Superior temporal gyrus (tissue), 1 donor: ENCODE measurements around the gene CD300LB.

Experiments used
- DNase-seq: peaks from one replicate; pipeline ENCODE4 v3.0.0-alpha.2; 2016; ENCODE audit errors: extremely low spot score

The CD300LB gene

GRCh38 chr17:74549343-74549742, 18.1 kb upstream of the CD300LB start:
- DNase-seq = no peak

GRCh38 chr17:74547736-74548135, 16.5 kb upstream of the CD300LB start:
- no peak for DNase-seq

DNA sequence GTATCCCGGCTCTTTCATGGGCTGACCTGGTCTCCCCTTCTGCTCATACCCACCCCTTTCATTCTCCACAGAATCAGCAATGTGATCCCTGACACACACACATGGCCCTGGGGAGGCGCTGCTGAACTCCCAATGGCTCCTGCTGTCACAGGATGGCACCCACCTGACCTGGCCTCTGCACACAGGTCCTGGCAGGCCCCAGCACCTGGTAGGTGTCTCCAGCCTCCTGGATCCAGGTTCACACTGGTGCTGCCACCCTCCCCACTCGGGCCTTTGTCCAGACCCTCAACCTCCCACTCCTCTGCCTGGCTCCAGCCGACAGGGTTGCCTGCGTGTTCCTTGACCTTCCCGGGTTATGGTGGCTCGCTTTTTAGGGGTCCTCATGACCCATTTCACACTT, 16.0 kb upstream of the CD300LB start:
- no peak for DNase-seq

- no peak for DNase-seq
These were observed 15.3 kb upstream of the CD300LB start for GRCh38 chr17:74546586-74546985.

DNA sequence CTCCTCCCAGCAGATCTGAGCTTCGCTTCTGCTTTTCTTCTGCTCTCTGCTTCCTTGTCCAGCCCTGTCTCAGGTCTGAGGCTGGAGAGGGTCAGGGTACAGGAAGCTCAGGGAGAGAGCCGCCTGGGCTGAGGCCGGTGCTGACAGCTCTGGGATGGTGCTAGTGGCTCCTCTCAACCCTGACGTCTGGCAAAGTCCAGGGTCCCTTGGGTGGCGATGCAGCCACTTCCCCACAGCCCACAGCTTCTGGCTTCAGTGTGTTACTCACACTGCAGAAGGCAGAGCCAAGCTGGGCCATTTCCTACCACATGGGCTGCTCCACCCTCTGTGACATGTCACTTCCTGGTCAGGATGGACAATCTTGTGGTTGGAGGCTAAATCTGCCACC, 14.6 kb upstream of the CD300LB start, which contains the start of gene CD300C:
TSS of gene CD300C (minus strand) at position 273 of the 388 bp plus-strand sequence. CDS start 333 bp downstream, outside the sequence.
- no peak for DNase-seq

GRCh38 chr17:74544991-74545842, 13.9 kb upstream of the CD300LB start:
- no peak for DNase-seq

- DNase-seq = no peak
These were observed 12.9 kb upstream of the CD300LB start for GRCh38 chr17:74543891-74544760.

GRCh38 chr17:74543406-74543805, 12.1 kb upstream of the CD300LB start:
- no peak for DNase-seq

- DNase-seq = no peak
These were observed 11.6 kb upstream of the CD300LB start for GRCh38 chr17:74542727-74543383.

- no peak for DNase-seq
These were observed 10.9 kb upstream of the CD300LB start for GRCh38 chr17:74542166-74542565.

DNA sequence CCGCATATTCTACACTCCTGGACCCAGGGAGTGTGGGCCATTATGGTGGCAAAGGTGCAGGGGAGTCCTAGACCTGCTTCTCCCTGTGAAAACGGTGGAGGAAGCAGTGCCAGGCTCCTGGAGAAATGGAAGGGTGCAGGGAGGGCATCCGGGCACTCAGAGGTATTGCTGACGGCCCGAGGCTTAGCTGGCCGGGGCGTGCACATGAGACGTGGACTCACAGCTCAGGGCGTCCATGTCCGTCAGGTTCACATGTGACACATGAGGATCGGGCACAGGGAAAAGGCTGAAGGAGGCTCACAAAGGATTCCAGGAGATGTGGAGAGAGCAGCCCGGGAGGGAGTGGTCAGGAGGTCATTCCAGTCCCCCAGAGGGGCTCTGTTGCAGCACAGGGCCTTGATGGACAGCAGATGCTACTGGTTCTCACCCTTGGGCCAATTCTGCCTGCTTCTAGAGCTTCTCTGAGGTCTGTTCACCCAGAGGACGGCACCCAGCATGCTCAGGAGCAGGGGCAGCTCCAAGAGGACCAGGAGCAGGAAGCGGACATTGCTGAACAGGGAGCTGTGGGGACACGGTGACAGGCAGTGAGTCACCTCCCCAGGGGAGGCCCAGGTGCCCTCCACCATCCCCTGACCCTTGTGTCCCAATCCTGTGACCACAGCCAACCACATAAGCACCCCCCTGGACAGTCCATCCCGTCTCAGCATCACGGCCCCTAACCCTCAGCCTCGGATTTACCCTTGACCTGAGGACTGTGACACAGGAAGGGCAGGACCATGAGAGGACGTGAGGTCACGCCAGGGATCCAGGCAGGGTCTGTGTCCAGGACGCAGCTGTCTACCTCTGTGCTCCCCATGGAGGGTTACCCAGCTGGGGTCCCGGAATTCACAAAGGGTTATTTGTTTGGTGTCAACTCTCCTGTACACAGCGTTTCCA, 10.2 kb upstream of the CD300LB start:
- no peak for DNase-seq

DNA sequence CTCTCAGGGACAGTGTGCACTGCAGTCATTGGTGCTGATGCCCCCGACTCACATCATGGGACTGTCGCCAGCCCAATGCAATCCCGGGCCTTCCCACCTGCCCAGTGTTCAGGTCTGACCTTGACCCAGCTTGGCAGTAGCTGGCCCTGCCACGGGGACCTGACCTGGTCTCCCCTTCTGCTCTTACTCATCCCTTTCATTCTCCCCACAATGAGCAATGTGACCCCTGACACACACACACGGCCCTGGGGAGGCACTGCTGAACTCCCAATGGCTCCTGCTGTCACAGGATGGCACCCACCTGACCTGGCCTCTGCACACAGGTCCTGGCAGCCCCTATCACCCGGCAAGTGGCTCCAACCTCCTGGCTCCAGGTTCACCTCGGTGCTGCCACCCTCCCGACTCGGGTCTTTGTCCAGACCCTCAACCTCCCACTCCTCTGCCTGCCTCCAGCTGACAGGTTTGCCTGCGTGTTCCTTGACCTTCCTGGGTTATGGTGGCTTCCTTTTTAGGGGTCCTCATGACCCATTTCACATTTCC, 8.1 kb upstream of the CD300LB start:
- no peak for DNase-seq

GRCh38 chr17:74536890-74537289, 5.6 kb upstream of the CD300LB start:
- DNase-seq = no peak

- DNase-seq = peak; percentile 24
These were observed 840 bp upstream of the CD300LB start for GRCh38 chr17:74532115-74532514.

DNA sequence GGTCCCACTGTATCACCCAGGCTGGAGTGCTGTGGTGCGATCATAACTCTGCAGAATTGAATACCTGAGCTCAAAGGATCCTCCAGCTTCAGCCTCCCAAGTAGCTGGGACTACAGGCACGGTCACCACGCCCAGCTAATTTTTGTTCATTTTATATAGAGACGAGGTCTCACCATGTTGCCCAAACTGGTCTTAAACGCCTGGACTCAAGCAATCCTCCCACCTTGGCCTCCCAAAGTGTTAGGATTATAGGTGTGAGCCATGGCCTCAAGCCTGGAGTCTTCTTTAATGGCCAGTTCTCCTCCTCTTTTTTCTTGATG, 484 bp downstream of the CD300LB start:
- DNase-seq = no peak

DNA sequence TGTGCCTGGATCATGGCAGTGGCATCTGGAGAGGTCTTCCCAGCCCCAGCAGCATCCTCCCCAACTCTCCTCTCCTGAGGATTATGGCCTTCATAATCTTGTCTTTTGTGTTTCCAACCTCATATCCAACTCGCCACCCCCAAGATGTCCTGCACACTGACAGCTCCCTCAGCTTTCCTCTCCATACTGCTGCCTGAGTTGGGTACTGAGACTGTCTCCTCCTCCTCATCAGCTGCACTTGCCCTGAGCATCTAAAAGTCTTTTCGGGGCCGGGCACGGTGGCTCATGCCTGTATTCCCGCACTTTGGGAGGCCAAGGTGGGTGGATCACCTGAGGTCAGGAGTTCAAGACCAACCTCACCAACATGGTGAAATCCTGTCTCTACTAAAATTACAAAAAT, 2.0 kb downstream of the CD300LB start:
- DNase-seq = no peak

DNA sequence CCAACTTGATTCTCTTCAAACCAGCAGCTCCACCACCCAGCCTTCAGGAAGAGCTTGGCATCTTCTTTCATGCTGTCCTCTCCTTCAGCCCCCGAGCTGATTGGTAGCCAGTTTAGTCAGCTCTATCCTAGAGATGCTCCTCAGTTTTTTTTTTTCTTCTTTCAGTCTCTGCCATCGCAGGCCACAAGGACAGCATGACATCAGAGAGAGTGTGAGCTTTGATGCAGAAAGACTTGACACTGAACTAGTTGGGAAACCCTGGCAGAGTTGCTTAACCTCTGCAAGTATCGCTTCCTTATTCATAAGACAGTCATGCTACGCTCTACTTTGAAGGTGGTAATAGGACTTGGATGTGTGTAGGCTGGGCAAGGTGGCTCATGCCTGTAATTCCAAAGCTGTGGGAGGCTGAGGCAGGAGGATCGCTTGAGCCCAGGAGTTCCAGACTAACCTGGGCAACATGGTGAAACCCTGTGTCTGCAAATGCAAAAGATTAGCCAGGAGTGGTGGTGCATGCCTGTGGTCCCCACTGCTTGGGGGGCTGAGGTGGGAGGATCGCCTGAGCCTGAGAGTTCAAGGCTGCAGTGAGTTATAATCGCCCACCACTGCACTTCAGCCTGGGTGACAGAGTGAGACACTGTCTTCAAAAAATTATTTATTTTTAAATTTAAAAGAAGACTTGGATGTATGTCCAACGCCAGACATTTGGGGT, 2.6 kb downstream of the CD300LB start:
- peak; percentile 27 for DNase-seq

DNA sequence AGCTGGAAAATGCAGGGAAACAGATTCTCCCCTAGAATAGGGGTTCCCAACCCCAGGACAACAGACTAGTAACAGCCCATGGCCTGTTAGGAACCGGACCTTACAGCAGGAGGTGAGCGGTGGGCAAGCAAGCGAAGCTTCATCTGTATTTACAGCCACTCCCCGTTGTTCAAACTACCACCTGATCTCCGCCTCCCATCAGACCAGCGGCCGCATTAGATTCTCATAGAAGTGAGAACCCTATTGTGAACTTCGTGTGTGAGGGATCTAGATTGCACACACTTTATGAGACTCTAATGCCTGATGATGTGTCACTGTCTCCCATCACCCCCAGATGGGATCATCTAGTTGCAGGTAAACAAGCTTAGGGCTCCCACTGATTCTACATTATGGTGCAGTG, 3.5 kb downstream of the CD300LB start:
- no peak for DNase-seq

DNA sequence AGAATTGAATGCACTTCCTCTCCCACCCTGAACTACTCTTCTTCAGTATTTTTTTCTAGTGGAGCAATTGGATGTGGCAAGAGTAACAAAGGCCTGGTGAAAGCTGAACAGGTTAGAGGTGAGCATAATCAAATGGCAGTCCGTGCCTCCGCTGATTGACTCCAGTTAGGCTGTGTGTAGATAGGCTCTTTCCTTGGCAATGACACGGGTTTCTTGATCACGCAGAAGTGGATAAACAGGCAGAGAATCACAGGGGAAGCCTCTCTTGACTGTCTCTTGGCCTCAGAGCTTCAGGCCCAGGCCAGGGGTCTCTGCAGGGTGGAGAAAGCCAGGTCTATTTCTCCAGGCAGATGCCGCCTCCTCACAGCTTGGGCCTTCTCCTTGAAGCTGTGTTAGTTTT, 4.2 kb downstream of the CD300LB start:
- no peak for DNase-seq

DNA sequence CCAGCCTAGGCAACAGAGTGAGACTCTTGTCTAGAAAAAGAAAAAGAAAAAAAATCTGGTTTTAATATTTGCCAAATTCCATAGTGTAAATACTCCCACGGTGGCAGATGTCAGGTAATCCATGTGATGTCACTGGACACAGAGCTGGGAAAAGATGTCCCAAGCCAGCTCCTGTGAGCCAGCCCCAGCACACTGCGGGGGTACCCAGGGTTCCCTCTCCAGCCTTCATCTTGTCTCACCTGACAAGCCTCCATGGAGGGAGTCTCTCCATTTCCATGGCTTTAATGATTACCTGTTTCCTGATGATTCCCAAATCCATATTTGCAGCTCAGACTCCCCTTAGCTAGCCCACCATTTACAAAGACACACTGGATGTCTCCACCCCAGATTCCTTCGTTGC, 4.6 kb downstream of the CD300LB start:
- no peak for DNase-seq
